MCF 10A (cell line): ENCODE measurements around the gene ST14. TPM values are rescaled to one million over a fixed set of nuclear protein-coding genes. Genes with fewer than 3 reads are reported as not detected.

Source experiments
- BruUV-seq: library from RNA; stranded (reverse); fragments of 400-500 nt; replicated peaks from 2 replicates; lab custom pipeline; 2021; lab: Mats Ljungman, UMichigan
- CTCF ChIA-PET: fragments of 300-600 bp; sonication (Branson Sonifier 250); formaldehyde crosslinking; extraction: SDS; loops from one replicate; lab custom pipeline; 2021; ENCODE audit warnings: antibody characterized with exemption, inconsistent platforms; lab: Yijun Ruan, JAX
- POLR2A ChIA-PET: fragments of 300-600, 350-650 bp; sonication (Branson Sonifier 250); formaldehyde crosslinking; extraction: SDS; loops from one replicate; lab custom pipeline; 2020; ENCODE audit warnings: antibody characterized with exemption, inconsistent platforms; lab: Yijun Ruan, JAX
- DNase-seq: peaks from one replicate; pipeline ENCODE4 v3.0.0-alpha.2; 2018; ENCODE audit not compliant: unreplicated experiment
- H3K27ac Mint-ChIP-seq: one replicate; pipeline ENCODE4 v1.8.0; 2022; ENCODE audit warnings: mild to moderate bottlenecking, low read depth, mixed read lengths; ENCODE audit not compliant: unreplicated experiment
- H3K27me3 Mint-ChIP-seq: one replicate; pipeline ENCODE4 v1.8.0; 2022; ENCODE audit warnings: mixed read lengths; ENCODE audit not compliant: insufficient read depth, unreplicated experiment
- H3K36me3 Mint-ChIP-seq: one replicate; pipeline ENCODE4 v1.8.0; 2022; ENCODE audit warnings: mild to moderate bottlenecking, moderate library complexity, mixed read lengths; ENCODE audit not compliant: insufficient read depth, unreplicated experiment
- H3K4me1 Mint-ChIP-seq: one replicate; pipeline ENCODE4 v1.8.0; 2022; ENCODE audit warnings: mixed read lengths; ENCODE audit not compliant: insufficient read depth, unreplicated experiment
- H3K4me3 Mint-ChIP-seq: one replicate; pipeline ENCODE4 v1.8.0; 2022; ENCODE audit warnings: mild to moderate bottlenecking, moderate library complexity, mixed read lengths; ENCODE audit not compliant: unreplicated experiment
- H3K9me3 Mint-ChIP-seq: one replicate; pipeline ENCODE4 v1.8.0; 2022; ENCODE audit warnings: mixed read lengths; ENCODE audit not compliant: unreplicated experiment
- intact Hi-C: fragments of 100-400 bp; cut with micrococcal nuclease; formaldehyde crosslinking; loops from 2 replicates; pipeline ENCODE4 v1.14.1; 2022
- total RNA-seq: library from RNA; stranded (reverse); gene quantifications from 2 replicates; pipeline ENCODE4 v1.2.3, GENCODE V29; 2022
- TF ChIP-seq, protein P1 (sequence below): fragments of 200-600 bp; IDR thresholded peaks from one replicate; pipeline ENCODE4 v1.8.0; 2022; ENCODE audit warnings: antibody characterized with exemption, mild to moderate bottlenecking; ENCODE audit not compliant: unreplicated experiment

Gene ST14
- total RNA-seq, 1 experiment from 2014 or later, result 27.2 TPM

DNA sequence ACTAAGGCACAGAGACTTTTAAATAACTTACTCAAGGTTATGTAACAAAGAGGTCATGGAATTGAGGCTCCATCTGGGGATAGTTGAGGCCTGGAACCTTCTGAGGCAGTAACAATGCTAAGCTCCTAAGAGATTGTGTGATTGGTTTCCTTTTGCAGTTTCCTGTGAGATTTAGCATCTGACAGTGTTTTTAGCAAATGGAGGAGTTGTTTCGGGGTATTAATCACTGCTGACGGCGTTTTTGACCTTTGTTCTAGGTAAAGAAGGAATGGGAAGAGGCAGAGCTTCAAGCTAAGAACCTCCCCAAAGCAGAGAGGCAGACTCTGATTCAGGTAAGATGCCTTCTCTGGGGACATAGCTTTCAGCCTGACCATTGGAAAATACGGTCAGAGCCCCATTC lies 32.1 kb upstream of the ST14 start:
- intact Hi-C loops, result no loop called here
- H3K9me3 Mint-ChIP-seq, result no peaks in the 10 kb centered on the region
- H3K4me1 Mint-ChIP-seq, result peaks cover 14% of the 10 kb centered on the region
- ChIA-PET POLR2A (interaction anchor here (6.9 to 8.4 kb wide), 2 partner anchors 56 to 125 kb away, joined by 38 to 79 read pairs; partner anchors contain the start of genes APLP2 and PRDM10), CTCF (interaction anchor here (0.6 to 12.7 kb wide), 8 partner anchors 11 to 328 kb away, joined by 3 to 234 read pairs (median 4); no protein-coding TSS in a partner anchor)
- no peak overlapping the region for H3K27ac Mint-ChIP-seq
- H3K4me3 Mint-ChIP-seq, result no peak overlapping the region
- H3K27me3 Mint-ChIP-seq, result no peaks in the 10 kb centered on the region
- BruUV-seq, result no TSS peak
- TF ChIP-seq, protein P1, sequence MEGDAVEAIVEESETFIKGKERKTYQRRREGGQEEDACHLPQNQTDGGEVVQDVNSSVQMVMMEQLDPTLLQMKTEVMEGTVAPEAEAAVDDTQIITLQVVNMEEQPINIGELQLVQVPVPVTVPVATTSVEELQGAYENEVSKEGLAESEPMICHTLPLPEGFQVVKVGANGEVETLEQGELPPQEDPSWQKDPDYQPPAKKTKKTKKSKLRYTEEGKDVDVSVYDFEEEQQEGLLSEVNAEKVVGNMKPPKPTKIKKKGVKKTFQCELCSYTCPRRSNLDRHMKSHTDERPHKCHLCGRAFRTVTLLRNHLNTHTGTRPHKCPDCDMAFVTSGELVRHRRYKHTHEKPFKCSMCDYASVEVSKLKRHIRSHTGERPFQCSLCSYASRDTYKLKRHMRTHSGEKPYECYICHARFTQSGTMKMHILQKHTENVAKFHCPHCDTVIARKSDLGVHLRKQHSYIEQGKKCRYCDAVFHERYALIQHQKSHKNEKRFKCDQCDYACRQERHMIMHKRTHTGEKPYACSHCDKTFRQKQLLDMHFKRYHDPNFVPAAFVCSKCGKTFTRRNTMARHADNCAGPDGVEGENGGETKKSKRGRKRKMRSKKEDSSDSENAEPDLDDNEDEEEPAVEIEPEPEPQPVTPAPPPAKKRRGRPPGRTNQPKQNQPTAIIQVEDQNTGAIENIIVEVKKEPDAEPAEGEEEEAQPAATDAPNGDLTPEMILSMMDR, result no peak
- H3K36me3 Mint-ChIP-seq, result peaks cover 71% of the 10 kb centered on the region
- DNase-seq, result no peak

DNA sequence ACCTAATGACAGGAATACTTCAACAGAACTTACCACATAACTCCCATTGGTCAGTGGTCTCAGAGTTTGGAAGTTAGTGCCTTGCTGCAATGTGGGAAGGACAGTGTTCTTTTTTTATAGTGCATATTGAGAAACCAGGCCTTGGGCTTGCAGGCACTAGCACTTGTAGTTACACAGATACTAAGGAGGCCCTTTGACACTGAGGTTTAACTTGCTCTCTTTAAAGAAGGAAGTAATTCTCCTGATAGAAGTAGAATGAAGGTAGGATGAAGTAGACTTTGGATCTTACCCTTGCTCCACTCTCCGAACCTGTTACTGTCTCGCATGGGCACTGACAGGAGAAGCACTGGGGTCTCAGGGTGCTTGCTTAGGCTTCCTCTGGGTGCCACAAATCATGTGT lies 31.0 kb upstream of the ST14 start:
- no peak overlapping the region for H3K4me3 Mint-ChIP-seq
- no peak for DNase-seq
- no peaks in the 10 kb centered on the region for H3K9me3 Mint-ChIP-seq
- no peak overlapping the region for H3K27ac Mint-ChIP-seq
- H3K4me1 Mint-ChIP-seq, result peaks cover 12% of the 10 kb centered on the region
- no peaks in the 10 kb centered on the region for H3K27me3 Mint-ChIP-seq
- BruUV-seq, result no TSS peak
- TF ChIP-seq, protein P1, result no peak
- POLR2A ChIA-PET, result interaction anchor here (0.7 to 8.4 kb wide), 4 partner anchors 17 to 126 kb away, joined by 3 to 79 read pairs (median 20); partner anchors contain the start of genes APLP2 and PRDM10
- peaks cover 71% of the 10 kb centered on the region for H3K36me3 Mint-ChIP-seq
- CTCF ChIA-PET, result interaction anchor here (0.9 to 12.7 kb wide), 2 partner anchors 200 to 213 kb away, joined by 3 to 234 read pairs; no protein-coding TSS in a partner anchor
- intact Hi-C loops, result no loop called here

DNA sequence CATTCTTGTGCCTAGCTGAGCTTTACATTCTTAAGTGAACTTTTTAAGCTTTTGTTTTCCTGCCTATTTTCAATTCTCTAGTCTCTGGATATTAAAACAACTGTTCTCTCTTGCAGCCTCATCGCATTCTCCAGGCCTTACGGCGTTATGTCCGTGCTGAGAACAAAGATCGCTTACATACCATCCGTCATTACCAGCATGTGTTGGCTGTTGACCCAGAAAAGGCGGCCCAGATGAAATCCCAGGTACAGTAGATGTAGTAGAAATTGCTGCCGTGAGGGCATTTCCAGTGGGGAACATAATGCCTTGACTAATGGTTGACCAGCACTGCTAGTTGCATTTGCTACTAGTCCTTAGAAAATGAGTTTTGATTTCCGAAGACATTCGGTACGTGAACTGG lies 29.7 kb upstream of the ST14 start:
- TF ChIP-seq, protein P1, result no peak
- no TSS peak for BruUV-seq
- ChIA-PET CTCF (interaction anchor here (0.6 to 12.7 kb wide), 8 partner anchors 14 to 486 kb away, joined by 3 to 234 read pairs (median 12); no protein-coding TSS in a partner anchor), POLR2A (interaction anchor here (0.6 to 8.4 kb wide), 5 partner anchors 25 to 200 kb away, joined by 3 to 79 read pairs (median 4); partner anchors contain the start of genes APLP2 and PRDM10)
- Mint-ChIP-seq H3K36me3 (peaks cover 72% of the 10 kb centered on the region), H3K9me3 (no peaks in the 10 kb centered on the region), H3K27ac (no peak overlapping the region), H3K4me3 (no peak overlapping the region), H3K4me1 (no peaks in the 10 kb centered on the region), H3K27me3 (no peaks in the 10 kb centered on the region)
- intact Hi-C loops, result no loop called here
- DNase-seq, result no peak

DNA sequence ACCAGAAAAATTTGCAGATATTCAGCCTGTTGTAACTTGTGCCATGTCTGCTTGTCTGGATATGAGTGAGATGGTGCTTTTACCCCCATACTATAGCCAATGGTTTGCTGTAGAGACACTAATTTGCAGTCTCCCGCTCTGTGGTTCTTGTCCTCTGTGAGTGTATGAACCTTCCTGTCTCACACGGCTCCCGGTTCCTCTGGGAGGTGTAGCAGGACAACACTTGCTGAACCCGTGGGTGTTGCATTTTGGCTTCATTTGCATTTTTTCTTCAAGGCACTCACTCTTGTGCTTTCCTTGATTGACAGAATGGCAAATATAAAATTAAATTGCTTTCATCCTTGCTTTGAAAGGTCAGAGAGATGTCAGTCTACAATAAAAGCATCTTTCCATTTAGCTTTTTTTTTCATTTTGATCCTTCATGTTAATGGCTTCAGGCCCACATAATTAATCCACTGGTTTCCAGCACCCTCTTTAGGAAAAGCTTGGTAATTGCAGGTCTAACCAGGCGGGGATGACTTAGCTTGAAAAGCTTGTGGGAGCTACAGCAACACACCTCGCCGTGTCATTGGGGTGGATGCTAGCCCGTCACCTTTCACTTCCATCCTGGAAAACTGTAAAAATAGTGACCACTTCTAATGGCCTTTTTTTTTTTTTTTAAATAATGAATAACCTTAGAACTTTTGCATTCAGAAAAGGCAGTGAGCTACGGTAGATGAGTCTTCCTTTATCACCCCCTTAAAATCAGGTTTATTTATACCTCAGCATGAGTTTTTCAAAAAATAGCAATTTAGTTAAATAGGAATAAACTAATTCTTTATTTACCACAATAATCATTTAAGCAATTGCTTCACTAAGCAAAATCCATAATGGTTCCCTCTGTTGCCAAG lies 27.4 kb upstream of the ST14 start:
- Mint-ChIP-seq H3K27ac (no peak overlapping the region), H3K36me3 (peaks cover 86% of the 10 kb centered on the region), H3K9me3 (no peaks in the 10 kb centered on the region), H3K4me3 (no peak overlapping the region), H3K4me1 (no peaks in the 10 kb centered on the region), H3K27me3 (no peaks in the 10 kb centered on the region)
- TF ChIP-seq, protein P1, result peak; percentile 88
- DNase-seq, result peak; percentile 78
- ChIA-PET POLR2A (interaction anchor here (1.0 to 6.9 kb wide), 10 partner anchors 8 to 270 kb away, joined by 3 to 38 read pairs (median 6); partner anchors contain the start of genes APLP2 and PRDM10), CTCF (interaction anchor here (0.5 to 12.7 kb wide), 60 partner anchors 8 to 1121 kb away, joined by 3 to 234 read pairs (median 4); partner anchors contain the start of genes APLP2 and PRDM10)
- intact Hi-C loops, result loop anchor here (1.0 kb wide), 4 partner anchors 129 to 347 kb away; no protein-coding TSS in a partner anchor
- BruUV-seq, result no TSS peak
